B cell (primary cell): ENCODE data around the gene DNAJC11. TPM values are rescaled to one million over a fixed set of nuclear protein-coding genes. Genes with fewer than 3 reads are reported as not detected.

ENCODE experiments used
- ATAC-seq: fragments of 200-7000 bp; cut with Tn5 transposase; one replicate; pipeline ENCODE4 v1.10.0; 2021; ENCODE audit warnings: low read depth, mild to moderate bottlenecking, moderate number of reproducible peaks, moderate library complexity
- CTCF ChIA-PET: fragments of 350-600 bp; sonication (Branson Sonifier 250); formaldehyde crosslinking; loops from one replicate; lab custom pipeline; 2021; ENCODE audit warnings: antibody characterized with exemption, inconsistent platforms; lab: Charles Lee
- POLR2A ChIA-PET: fragments of 350-600 bp; sonication (Branson Sonifier 250); formaldehyde crosslinking; loops from one replicate; lab custom pipeline; 2021; ENCODE audit warnings: antibody characterized with exemption; lab: Charles Lee
- DNase-seq: peaks from one replicate; pipeline ENCODE4 v3.0.0; 2013
- H2AFZ ChIP-seq: 2 replicates; pipeline ENCODE4 v1.6.1; 2012; ENCODE audit warnings: mild to moderate bottlenecking, low read depth, low read length; ENCODE audit not compliant: insufficient read depth, poor library complexity, severe bottlenecking
- H3K27ac ChIP-seq, 2 donors: 1 replicate in 1 of 2; 2 replicates in 1 of 2; pipeline ENCODE4 v1.5.1; 2012 to 2013; ENCODE audit warnings: low read length in 2 of 2, mild to moderate bottlenecking in 2 of 2, moderate library complexity in 1 of 2
- H3K27me3 ChIP-seq, 4 experiments: fragments of 200-600 bp in 1 of 4; sonication (generic) in 1 of 4; replicated peaks in 1 of 4; 1 replicate in 2 of 4; 2 replicates in 2 of 4; pipeline versions ENCODE4 v1.6.1 to v1.7.0; 2013 to 2016; ENCODE audit warnings: low read length in 3 of 4, mild to moderate bottlenecking in 2 of 4, mixed read lengths in 1 of 4, moderate library complexity in 1 of 4; ENCODE audit not compliant: insufficient read depth in 4 of 4, control insufficient read depth in 3 of 4; ENCODE audit errors: control extremely low read depth in 1 of 4
- H3K36me3 ChIP-seq, 2 experiments: replicated peaks in 1 of 2; 1 replicate in 1 of 2; 2 replicates in 1 of 2; pipeline versions ENCODE4 v1.6.1 to v1.7.1; 2013; ENCODE audit warnings: low read length in 1 of 2; ENCODE audit not compliant: insufficient read depth in 2 of 2, control insufficient read depth in 1 of 2; ENCODE audit errors: control extremely low read depth in 1 of 2, extremely low read depth in 1 of 2
- H3K4me1 ChIP-seq, 2 donors: fragments of 200-600 bp in 1 of 2; sonication (generic) in 1 of 2; 1 replicate in 1 of 2; 2 replicates in 1 of 2; pipeline versions ENCODE4 v1.5.1 to v1.6.1; 2013 to 2017; ENCODE audit warnings: low read length in 2 of 2; ENCODE audit not compliant: control insufficient read depth in 2 of 2, insufficient read depth in 2 of 2
- H3K4me2 ChIP-seq: replicated peaks from 2 replicates; pipeline ENCODE3; 2012; ENCODE audit warnings: mild to moderate bottlenecking, low read depth, low read length; ENCODE audit not compliant: poor library complexity, severe bottlenecking
- H3K4me3 ChIP-seq, 5 experiments: fragments of 200-600 bp in 1 of 5; sonication (generic) in 1 of 5; 1 replicate in 3 of 5; 2 replicates in 2 of 5; pipeline versions ENCODE4 v1.5.1 to v1.7.0; 2011 to 2016; ENCODE audit warnings: low read length in 4 of 5, mild to moderate bottlenecking in 4 of 5, low read depth in 2 of 5, control low read depth in 1 of 5, moderate library complexity in 1 of 5; ENCODE audit not compliant: insufficient read depth in 1 of 5; ENCODE audit errors: control extremely low read depth in 1 of 5, extremely low read depth in 1 of 5
- H3K79me2 ChIP-seq: fragments of 200-600 bp; sonication (generic); one replicate; pipeline ENCODE4 v1.6.0; 2016; ENCODE audit warnings: low read length; ENCODE audit not compliant: control insufficient read depth, insufficient read depth
- H3K9ac ChIP-seq: fragments of 200-600 bp; sonication (generic); 2 replicates; pipeline ENCODE4 v1.6.1; 2017; ENCODE audit warnings: mild to moderate bottlenecking, low read length, moderate library complexity
- H3K9me3 ChIP-seq, 3 donors: one replicate each; pipeline versions ENCODE4 v1.6.1 to v1.7.1; 2013; ENCODE audit warnings: low read length in 2 of 3; ENCODE audit not compliant: control insufficient read depth in 2 of 3, insufficient read depth in 1 of 3; ENCODE audit errors: control extremely low read depth in 1 of 3
- H4K20me1 ChIP-seq: 2 replicates; pipeline ENCODE4 v1.6.0; 2012; ENCODE audit warnings: mild to moderate bottlenecking, low read length; ENCODE audit not compliant: insufficient read depth, control insufficient read depth, poor library complexity, severe bottlenecking
- H3K27ac Mint-ChIP-seq: one replicate; pipeline ENCODE4 v1.8.0; 2021; ENCODE audit warnings: mixed read lengths
- H3K27me3 Mint-ChIP-seq: one replicate; pipeline ENCODE4 v1.8.0; 2021; ENCODE audit warnings: mixed read lengths
- H3K4me1 Mint-ChIP-seq: one replicate; pipeline ENCODE4 v1.8.0; 2021; ENCODE audit warnings: mixed read lengths
- H3K4me3 Mint-ChIP-seq: one replicate; pipeline ENCODE4 v1.8.0; 2021; ENCODE audit warnings: mixed read lengths
- H3K9me3 Mint-ChIP-seq: one replicate; pipeline ENCODE4 v1.8.0; 2022; ENCODE audit warnings: mixed read lengths; ENCODE audit not compliant: insufficient read depth
- EZH2 ChIP-seq: IDR thresholded peaks from 2 replicates; pipeline ENCODE4 v1.6.1; 2012; ENCODE audit warnings: borderline replicate concordance, low read depth, mild to moderate bottlenecking, moderate library complexity, low read length; ENCODE audit not compliant: insufficient read depth, poor library complexity, severe bottlenecking
- whole genome bisulfite sequencing: methylation state at CpG from one replicate; pipeline ENCODE4 v1.1.5; 2013; ENCODE audit warnings: missing lambda C conversion rate; ENCODE audit not compliant: insufficient coverage; 5-methylcytosine and 5-hydroxymethylcytosine counted together
- intact Hi-C: fragments of 100-400 bp; cut with micrococcal nuclease; formaldehyde crosslinking; loops from one replicate; pipeline ENCODE4 v1.10.0; 2022
- polyA plus RNA-seq: library from polyadenylated mRNA; depleted of rRNA; stranded (reverse); fragments of >200 nt; gene quantifications from 2 replicates; pipeline ENCODE4 v1.2.3, GENCODE V29; 2012
- total RNA-seq, 2 donors: library from RNA; stranded (reverse); fragments of 120-200 nt in 1 of 2; gene quantifications; 1 replicate in 1 of 2; 2 replicates in 1 of 2; pipeline versions ENCODE4 v1.2.3 to v1.2.4, GENCODE V29; 2013 to 2022
- TF ChIP-seq, protein P1 (sequence below): fragments of 200-600 bp; IDR thresholded peaks from one replicate; pipeline ENCODE4 v1.8.0; 2022; ENCODE audit warnings: antibody characterized with exemption, mild to moderate bottlenecking

Gene DNAJC11
- total and polyA plus RNA-seq, 2 donors (not counting 1 experiment from before 2014, with no cell fraction given) = 29.2 to 51.6 TPM

DNA sequence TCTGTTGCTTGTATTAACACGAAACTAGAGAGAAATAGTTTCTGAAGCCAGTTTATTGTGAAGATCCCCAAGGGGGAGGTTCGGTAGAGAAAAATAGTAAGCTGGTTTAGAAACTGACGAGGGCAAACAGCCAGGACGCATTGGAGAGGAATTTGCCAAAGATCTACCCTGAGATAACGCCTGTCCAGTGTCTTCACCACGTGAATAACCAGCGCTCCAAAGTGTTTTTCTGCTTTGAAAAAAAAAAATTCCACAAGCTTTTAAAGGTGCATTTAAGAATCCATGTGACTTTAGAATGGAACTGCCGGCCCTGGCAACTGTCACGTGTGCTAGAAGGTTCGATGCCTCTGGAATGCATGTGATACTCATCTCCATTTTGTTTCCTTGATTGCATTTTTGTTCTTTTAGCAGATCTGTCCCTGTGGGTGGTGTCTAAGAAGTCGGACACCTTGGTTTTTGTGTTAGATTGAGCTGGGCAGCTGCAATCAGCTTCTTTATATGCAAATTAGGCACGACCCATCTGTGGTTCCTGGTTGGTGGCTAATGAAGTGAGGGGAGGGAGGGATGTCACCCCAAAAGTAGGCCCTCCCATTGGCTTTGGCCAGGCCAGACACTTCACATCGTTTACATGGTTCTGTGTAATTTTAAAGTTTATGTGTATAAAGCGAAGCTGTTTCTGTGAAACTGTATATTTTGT lies 78.2 kb downstream of the DNAJC11 start:
- H3K9me3 Mint-ChIP-seq = no peaks in the 10 kb centered on the region
- H3K27ac ChIP-seq = no peak overlapping the region
- peaks cover 0 to 19% of the 10 kb centered on the region in 2 experiments for H3K36me3 ChIP-seq
- H3K4me3 Mint-ChIP-seq = no peak overlapping the region
- H3K4me2 ChIP-seq = no peak overlapping the region
- no peak overlapping the region for H3K27ac Mint-ChIP-seq
- ChIA-PET CTCF (interaction anchor here (1.1 to 2.3 kb wide), 4 partner anchors 8 to 69 kb away, joined by 3 to 16 read pairs (median 6); partner anchors contain the start of genes KLHL21, NOL9 and TAS1R1), POLR2A (interaction anchor here (0.6 to 0.7 kb wide), 2 partner anchors 30 to 632 kb away, joined by 3 to 6 read pairs; no protein-coding TSS in a partner anchor)
- no peak for ATAC-seq
- intact Hi-C loops = no loop called here
- no peak overlapping the region for H2AFZ ChIP-seq
- peaks cover 32% of the 10 kb centered on the region for H3K79me2 ChIP-seq
- H3K27me3 Mint-ChIP-seq = no peaks in the 10 kb centered on the region
- H3K4me3 ChIP-seq = no peak overlapping the region
- no peak for TF ChIP-seq EZH2
- TF ChIP-seq, protein P1, sequence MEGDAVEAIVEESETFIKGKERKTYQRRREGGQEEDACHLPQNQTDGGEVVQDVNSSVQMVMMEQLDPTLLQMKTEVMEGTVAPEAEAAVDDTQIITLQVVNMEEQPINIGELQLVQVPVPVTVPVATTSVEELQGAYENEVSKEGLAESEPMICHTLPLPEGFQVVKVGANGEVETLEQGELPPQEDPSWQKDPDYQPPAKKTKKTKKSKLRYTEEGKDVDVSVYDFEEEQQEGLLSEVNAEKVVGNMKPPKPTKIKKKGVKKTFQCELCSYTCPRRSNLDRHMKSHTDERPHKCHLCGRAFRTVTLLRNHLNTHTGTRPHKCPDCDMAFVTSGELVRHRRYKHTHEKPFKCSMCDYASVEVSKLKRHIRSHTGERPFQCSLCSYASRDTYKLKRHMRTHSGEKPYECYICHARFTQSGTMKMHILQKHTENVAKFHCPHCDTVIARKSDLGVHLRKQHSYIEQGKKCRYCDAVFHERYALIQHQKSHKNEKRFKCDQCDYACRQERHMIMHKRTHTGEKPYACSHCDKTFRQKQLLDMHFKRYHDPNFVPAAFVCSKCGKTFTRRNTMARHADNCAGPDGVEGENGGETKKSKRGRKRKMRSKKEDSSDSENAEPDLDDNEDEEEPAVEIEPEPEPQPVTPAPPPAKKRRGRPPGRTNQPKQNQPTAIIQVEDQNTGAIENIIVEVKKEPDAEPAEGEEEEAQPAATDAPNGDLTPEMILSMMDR = no peak
- no peak for DNase-seq
- H4K20me1 ChIP-seq = peaks cover 22% of the 10 kb centered on the region
- H3K9ac ChIP-seq = no peak overlapping the region
- WGBS = 96% methylated on average over 11 of the region's 14 CpGs
- no peaks in the 10 kb centered on the region for H3K27me3 ChIP-seq
- peaks cover 13 to 32% of the 10 kb centered on the region in 2 donors for H3K4me1 ChIP-seq
- H3K9me3 ChIP-seq = no peaks in the 10 kb centered on the region
- H3K4me1 Mint-ChIP-seq = peaks cover 30% of the 10 kb centered on the region
